Measurements from ENCODE around the gene CFAP206.

DNA sequence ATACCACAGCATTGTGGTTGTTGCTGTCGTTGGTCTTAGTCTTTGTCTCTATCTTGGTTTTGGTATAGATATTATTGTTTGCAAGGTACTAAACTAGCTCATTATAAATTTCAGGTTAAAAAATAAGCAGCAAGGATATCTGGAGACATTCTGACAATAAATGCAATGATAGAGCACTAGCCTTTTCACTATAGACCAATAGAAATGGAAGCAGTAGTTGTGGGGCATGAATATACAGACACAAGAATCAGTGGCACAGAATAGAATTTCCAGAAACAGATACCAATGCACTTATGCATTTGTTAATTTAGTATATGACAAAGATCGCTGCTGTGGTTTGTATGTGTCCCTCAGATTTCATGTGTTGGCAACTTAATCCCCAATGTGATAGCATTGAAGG, 31.1 kb upstream of the CFAP206 start:
- TF ChIP-seq CTCF (conservative IDR thresholded peaks at IDR 0.05; ENCODE audit: low read depth in 2 of 2) (no peak), EZH2phosphoT487 (IDR thresholded peaks at IDR 0.05; ENCODE audit: unreplicated experiment) (no peak), POLR2AphosphoS5 (IDR thresholded peaks at IDR 0.05; ENCODE audit: low read depth) (no peak), ZNF331 (CRISPR knock-in tag; IDR thresholded peaks at IDR 0.05; ENCODE audit: low read depth) (no peak), CREB1 (CRISPR knock-in tag; IDR thresholded peaks at IDR 0.05; ENCODE audit: low read depth) (no peak), EZH2 (IDR thresholded peaks at IDR 0.05; ENCODE audit: low read depth, unreplicated experiment) (no peak), NANOG (IDR thresholded peaks at IDR 0.05; ENCODE audit: borderline replicate concordance) (no peak), STAT1 (IDR thresholded peaks at IDR 0.05; ENCODE audit: unreplicated experiment) (no peak), JUNB (IDR thresholded peaks at IDR 0.05; ENCODE audit: unreplicated experiment) (no peak), ETS1 (IDR thresholded peaks at IDR 0.05) (no peak)
- TF ChIP-seq, protein P1, sequence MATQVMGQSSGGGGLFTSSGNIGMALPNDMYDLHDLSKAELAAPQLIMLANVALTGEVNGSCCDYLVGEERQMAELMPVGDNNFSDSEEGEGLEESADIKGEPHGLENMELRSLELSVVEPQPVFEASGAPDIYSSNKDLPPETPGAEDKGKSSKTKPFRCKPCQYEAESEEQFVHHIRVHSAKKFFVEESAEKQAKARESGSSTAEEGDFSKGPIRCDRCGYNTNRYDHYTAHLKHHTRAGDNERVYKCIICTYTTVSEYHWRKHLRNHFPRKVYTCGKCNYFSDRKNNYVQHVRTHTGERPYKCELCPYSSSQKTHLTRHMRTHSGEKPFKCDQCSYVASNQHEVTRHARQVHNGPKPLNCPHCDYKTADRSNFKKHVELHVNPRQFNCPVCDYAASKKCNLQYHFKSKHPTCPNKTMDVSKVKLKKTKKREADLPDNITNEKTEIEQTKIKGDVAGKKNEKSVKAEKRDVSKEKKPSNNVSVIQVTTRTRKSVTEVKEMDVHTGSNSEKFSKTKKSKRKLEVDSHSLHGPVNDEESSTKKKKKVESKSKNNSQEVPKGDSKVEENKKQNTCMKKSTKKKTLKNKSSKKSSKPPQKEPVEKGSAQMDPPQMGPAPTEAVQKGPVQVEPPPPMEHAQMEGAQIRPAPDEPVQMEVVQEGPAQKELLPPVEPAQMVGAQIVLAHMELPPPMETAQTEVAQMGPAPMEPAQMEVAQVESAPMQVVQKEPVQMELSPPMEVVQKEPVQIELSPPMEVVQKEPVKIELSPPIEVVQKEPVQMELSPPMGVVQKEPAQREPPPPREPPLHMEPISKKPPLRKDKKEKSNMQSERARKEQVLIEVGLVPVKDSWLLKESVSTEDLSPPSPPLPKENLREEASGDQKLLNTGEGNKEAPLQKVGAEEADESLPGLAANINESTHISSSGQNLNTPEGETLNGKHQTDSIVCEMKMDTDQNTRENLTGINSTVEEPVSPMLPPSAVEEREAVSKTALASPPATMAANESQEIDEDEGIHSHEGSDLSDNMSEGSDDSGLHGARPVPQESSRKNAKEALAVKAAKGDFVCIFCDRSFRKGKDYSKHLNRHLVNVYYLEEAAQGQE (IDR thresholded peaks at IDR 0.05; ENCODE audit: unreplicated experiment): no peak
